ENCODE measurements around the gene TMEM59L. TPM values are rescaled to one million over a fixed set of nuclear protein-coding genes. Genes with fewer than 3 reads are reported as not detected.

The TMEM59L gene
- total and polyA plus RNA-seq, 9 of the 15 experiments (the other 6 are each of a cell fraction or from before 2014, with no cell fraction given): 0.37 TPM; not detected in 8

GRCh38 chr19:18587561-18587960 is 25.1 kb upstream of the TMEM59L start:
- ChIA-PET CTCF (ENCODE audit: low intra/inter-chr PET ratio) (no interaction called here), POLR2A (interaction anchor here (0.6 to 5.4 kb wide), 10 partner anchors 8 to 310 kb away, joined by 3 to 39 read pairs (median 3); partner anchors contain the start of genes KXD1 and UBA52)
- Histone ChIP-seq H3K27ac (ENCODE audit: extremely low read depth, low read depth, low read length) (peak overlapping the region; percentile 79), H3K4me1 (replicated peaks in 1 of 2; ENCODE audit: control insufficient read depth in 2 of 2, insufficient read depth in 2 of 2, low read length in 2 of 2) (peaks cover 14 to 49% of the 10 kb centered on the region in 2 experiments), H3K9me1 (ENCODE audit: control insufficient read depth, insufficient read depth, low read length) (no peaks in the 10 kb centered on the region), H2AFZ (ENCODE audit: low read depth, low read length) (peak overlapping the region; percentile 79), H3K36me3 (ENCODE audit: control insufficient read depth, insufficient read depth, low read length) (peaks cover 5% of the 10 kb centered on the region; the same call in 2 of the 3 replicates), H3K4me2 (ENCODE audit: insufficient read depth, low read length) (peak overlapping the region; percentile 89), H3K9ac (ENCODE audit: insufficient read depth in 1 of 2, low read depth in 2 of 2, low read length in 2 of 2) (peak overlapping the region; percentile 85 to 93; a peak in 3 of 4 replicates), H4K20me1 (replicated peaks; ENCODE audit: control insufficient read depth, insufficient read depth, low read length) (peaks cover 6% of the 10 kb centered on the region; the same call in 1 of the 2 replicates), H3K9me3 (replicated peaks; ENCODE audit: control insufficient read depth, insufficient read depth, low read depth, low read length) (no peaks in the 10 kb centered on the region), H3K79me2 (ENCODE audit: control insufficient read depth, insufficient read depth, low read length) (peaks cover 24% of the 10 kb centered on the region), H3K4me3 (peak overlapping the region; percentile 71), H3K27me3 (ENCODE audit: control insufficient read depth in 2 of 2, insufficient read depth in 2 of 2, low read length in 2 of 2) (no peaks in the 10 kb centered on the region)
- 62% methylated on average over 10 of the region's 12 CpGs for WGBS (ENCODE audit: insufficient coverage, low coverage, missing lambda C conversion rate)
- intact Hi-C loops (cut with micrococcal nuclease): no loop called here
- TF ChIP-seq, protein P1, sequence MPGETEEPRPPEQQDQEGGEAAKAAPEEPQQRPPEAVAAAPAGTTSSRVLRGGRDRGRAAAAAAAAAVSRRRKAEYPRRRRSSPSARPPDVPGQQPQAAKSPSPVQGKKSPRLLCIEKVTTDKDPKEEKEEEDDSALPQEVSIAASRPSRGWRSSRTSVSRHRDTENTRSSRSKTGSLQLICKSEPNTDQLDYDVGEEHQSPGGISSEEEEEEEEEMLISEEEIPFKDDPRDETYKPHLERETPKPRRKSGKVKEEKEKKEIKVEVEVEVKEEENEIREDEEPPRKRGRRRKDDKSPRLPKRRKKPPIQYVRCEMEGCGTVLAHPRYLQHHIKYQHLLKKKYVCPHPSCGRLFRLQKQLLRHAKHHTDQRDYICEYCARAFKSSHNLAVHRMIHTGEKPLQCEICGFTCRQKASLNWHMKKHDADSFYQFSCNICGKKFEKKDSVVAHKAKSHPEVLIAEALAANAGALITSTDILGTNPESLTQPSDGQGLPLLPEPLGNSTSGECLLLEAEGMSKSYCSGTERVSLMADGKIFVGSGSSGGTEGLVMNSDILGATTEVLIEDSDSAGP (CRISPR knock-in tag; IDR thresholded peaks at IDR 0.05): no peak
- peak; percentile 45; the same call in 1 of the 2 replicates for TF ChIP-seq ZBTB33 (CRISPR knock-in tag; IDR thresholded peaks at IDR 0.05)
- no peak for TF ChIP-seq CREB1 (IDR thresholded peaks at IDR 0.05)
- no peak for TF ChIP-seq CREB1 (CRISPR knock-in tag; IDR thresholded peaks at IDR 0.05)
- TF ChIP-seq, protein P2, sequence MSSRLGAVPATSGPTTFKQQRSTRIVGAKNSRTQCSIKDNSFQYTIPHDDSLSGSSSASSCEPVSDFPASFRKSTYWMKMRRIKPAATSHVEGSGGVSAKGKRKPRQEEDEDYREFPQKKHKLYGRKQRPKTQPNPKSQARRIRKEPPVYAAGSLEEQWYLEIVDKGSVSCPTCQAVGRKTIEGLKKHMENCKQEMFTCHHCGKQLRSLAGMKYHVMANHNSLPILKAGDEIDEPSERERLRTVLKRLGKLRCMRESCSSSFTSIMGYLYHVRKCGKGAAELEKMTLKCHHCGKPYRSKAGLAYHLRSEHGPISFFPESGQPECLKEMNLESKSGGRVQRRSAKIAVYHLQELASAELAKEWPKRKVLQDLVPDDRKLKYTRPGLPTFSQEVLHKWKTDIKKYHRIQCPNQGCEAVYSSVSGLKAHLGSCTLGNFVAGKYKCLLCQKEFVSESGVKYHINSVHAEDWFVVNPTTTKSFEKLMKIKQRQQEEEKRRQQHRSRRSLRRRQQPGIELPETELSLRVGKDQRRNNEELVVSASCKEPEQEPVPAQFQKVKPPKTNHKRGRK (tag; IDR thresholded peaks at IDR 0.05): no peak
- TF ChIP-seq, protein P3, sequence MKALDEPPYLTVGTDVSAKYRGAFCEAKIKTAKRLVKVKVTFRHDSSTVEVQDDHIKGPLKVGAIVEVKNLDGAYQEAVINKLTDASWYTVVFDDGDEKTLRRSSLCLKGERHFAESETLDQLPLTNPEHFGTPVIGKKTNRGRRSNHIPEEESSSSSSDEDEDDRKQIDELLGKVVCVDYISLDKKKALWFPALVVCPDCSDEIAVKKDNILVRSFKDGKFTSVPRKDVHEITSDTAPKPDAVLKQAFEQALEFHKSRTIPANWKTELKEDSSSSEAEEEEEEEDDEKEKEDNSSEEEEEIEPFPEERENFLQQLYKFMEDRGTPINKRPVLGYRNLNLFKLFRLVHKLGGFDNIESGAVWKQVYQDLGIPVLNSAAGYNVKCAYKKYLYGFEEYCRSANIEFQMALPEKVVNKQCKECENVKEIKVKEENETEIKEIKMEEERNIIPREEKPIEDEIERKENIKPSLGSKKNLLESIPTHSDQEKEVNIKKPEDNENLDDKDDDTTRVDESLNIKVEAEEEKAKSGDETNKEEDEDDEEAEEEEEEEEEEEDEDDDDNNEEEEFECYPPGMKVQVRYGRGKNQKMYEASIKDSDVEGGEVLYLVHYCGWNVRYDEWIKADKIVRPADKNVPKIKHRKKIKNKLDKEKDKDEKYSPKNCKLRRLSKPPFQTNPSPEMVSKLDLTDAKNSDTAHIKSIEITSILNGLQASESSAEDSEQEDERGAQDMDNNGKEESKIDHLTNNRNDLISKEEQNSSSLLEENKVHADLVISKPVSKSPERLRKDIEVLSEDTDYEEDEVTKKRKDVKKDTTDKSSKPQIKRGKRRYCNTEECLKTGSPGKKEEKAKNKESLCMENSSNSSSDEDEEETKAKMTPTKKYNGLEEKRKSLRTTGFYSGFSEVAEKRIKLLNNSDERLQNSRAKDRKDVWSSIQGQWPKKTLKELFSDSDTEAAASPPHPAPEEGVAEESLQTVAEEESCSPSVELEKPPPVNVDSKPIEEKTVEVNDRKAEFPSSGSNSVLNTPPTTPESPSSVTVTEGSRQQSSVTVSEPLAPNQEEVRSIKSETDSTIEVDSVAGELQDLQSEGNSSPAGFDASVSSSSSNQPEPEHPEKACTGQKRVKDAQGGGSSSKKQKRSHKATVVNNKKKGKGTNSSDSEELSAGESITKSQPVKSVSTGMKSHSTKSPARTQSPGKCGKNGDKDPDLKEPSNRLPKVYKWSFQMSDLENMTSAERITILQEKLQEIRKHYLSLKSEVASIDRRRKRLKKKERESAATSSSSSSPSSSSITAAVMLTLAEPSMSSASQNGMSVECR (CRISPR knock-in tag; IDR thresholded peaks at IDR 0.05): 0 out of 2 replicates have a peak, but pooled peaks have one; percentile 30
- in situ Hi-C loops (cut with MboI): no loop called here
- BruUV-seq (replicated peaks): no TSS peak
- no peak for FAIRE-seq
- no peak for DNase-seq (ENCODE audit: extremely low read depth in 1 of 4, low spot score in 3 of 4)
- no peak for ATAC-seq
